CD4-positive, alpha-beta T cell (primary cell): Measurements from ENCODE around the gene AJUBA. TPM values are rescaled to one million over a fixed set of nuclear protein-coding genes. Genes with fewer than 3 reads are reported as not detected.

Experiments used
- ATAC-seq: fragments of 200-7000 bp; cut with Tn5 transposase; one replicate; pipeline ENCODE4 v1.10.0; 2022; ENCODE audit warnings: mild to moderate bottlenecking; ENCODE audit not compliant: poor library complexity
- CTCF ChIA-PET: fragments of 350-600 bp; sonication (Branson Sonifier 250); formaldehyde crosslinking; loops from one replicate; lab custom pipeline; 2021; ENCODE audit warnings: antibody characterized with exemption, inconsistent platforms; lab: Charles Lee
- POLR2A ChIA-PET: fragments of 350-600 bp; sonication (Branson Sonifier 250); formaldehyde crosslinking; loops from one replicate; lab custom pipeline; 2021; ENCODE audit warnings: antibody characterized with exemption, inconsistent platforms; lab: Charles Lee
- DNase-seq, 14 experiments: peaks; one replicate each; pipeline ENCODE4 v3.0.0-alpha.2; 2013 to 2020; ENCODE audit warnings: mixed read lengths in 2 of 14
- H3K27ac ChIP-seq, 2 donors: one replicate each; pipeline versions ENCODE4 v1.5.1 to v1.7.0; 2013; ENCODE audit warnings: low read length in 2 of 2, low read depth in 1 of 2, mild to moderate bottlenecking in 1 of 2
- H3K27me3 ChIP-seq, 2 experiments: 1 replicate in 1 of 2; 2 replicates in 1 of 2; pipeline versions ENCODE4 v1.6.1 to v1.7.0; 2013; ENCODE audit warnings: low read length in 2 of 2, control low read depth in 1 of 2, mild to moderate bottlenecking in 1 of 2, moderate library complexity in 1 of 2; ENCODE audit not compliant: insufficient read depth in 2 of 2, control insufficient read depth in 1 of 2
- H3K36me3 ChIP-seq: one replicate; pipeline ENCODE4 v1.6.1; 2013; ENCODE audit warnings: low read length, control low read depth; ENCODE audit not compliant: insufficient read depth
- H3K4me1 ChIP-seq: one replicate; pipeline ENCODE4 v1.6.1; 2013; ENCODE audit warnings: low read length, control low read depth; ENCODE audit not compliant: insufficient read depth
- H3K4me3 ChIP-seq: one replicate; pipeline ENCODE4 v1.5.1; 2013; ENCODE audit warnings: mild to moderate bottlenecking, low read length, moderate library complexity
- H3K9me3 ChIP-seq, 2 experiments: 1 replicate in 1 of 2; 2 replicates in 1 of 2; pipeline versions ENCODE4 v1.6.1 to v1.7.0; 2013; ENCODE audit warnings: low read length in 2 of 2, mild to moderate bottlenecking in 2 of 2, control low read depth in 1 of 2, moderate library complexity in 1 of 2; ENCODE audit not compliant: control insufficient read depth in 1 of 2, insufficient read depth in 1 of 2
- H3K27ac Mint-ChIP-seq: one replicate; pipeline ENCODE4 v1.8.0; 2020; ENCODE audit warnings: mixed read lengths
- H3K27me3 Mint-ChIP-seq: one replicate; pipeline ENCODE4 v1.8.0; 2021; ENCODE audit warnings: mixed read lengths
- H3K36me3 Mint-ChIP-seq: one replicate; pipeline ENCODE4 v1.8.0; 2021; ENCODE audit warnings: low read depth, mixed read lengths
- H3K4me1 Mint-ChIP-seq: one replicate; pipeline ENCODE4 v1.8.0; 2021; ENCODE audit warnings: low read depth, mixed read lengths
- H3K4me3 Mint-ChIP-seq: one replicate; pipeline ENCODE4 v1.8.0; 2020; ENCODE audit warnings: mild to moderate bottlenecking, mixed read lengths
- H3K9me3 Mint-ChIP-seq: one replicate; pipeline ENCODE4 v1.8.0; 2020; ENCODE audit warnings: mixed read lengths
- CTCF ChIP-seq: fragments of 200-600 bp; IDR thresholded peaks from one replicate; pipeline ENCODE4 v1.8.0; 2022; ENCODE audit warnings: antibody characterized with exemption, mild to moderate bottlenecking
- intact Hi-C, 2 experiments: fragments of 100-400 bp; cut with DNase I in 1 of 2; cut with micrococcal nuclease in 1 of 2; formaldehyde crosslinking; loops; one replicate each; pipeline versions ENCODE4 v1.15.1 to v1.9.0; 2023 to 2025; cut with DNase I, micrococcal nuclease
- total RNA-seq, 174 experiments: library from RNA in 2 of 174; stranded (reverse) in 2 of 174; gene quantifications; one replicate each; pipeline ENCODE4 v1.2.3 and lab custom pipeline; 2021 to 2026

The AJUBA gene
- total RNA-seq, 2 experiments from 2014 or later: 0.67 to 1.1 TPM

GRCh38 chr14:22945642-22946041 lies 36.7 kb downstream of the AJUBA start:
- CTCF ChIA-PET: interaction anchor here (1.0 kb wide), 1 partner anchor 41 kb away, joined by 5 read pairs; no protein-coding TSS in a partner anchor
- no peaks in the 10 kb centered on the region for H3K27me3 ChIP-seq
- POLR2A ChIA-PET: interaction anchor here (2.5 to 3.0 kb wide), 2 partner anchors 10 to 16 kb away, joined by 10 to 11 read pairs; partner anchors contain the start of genes HAUS4 and PRMT5
- H3K36me3 ChIP-seq: peaks cover 21% of the 10 kb centered on the region
- ATAC-seq (no peak), DNase-seq (no peak)
- Mint-ChIP-seq H3K9me3 (no peaks in the 10 kb centered on the region), H3K27ac (no peak overlapping the region), H3K4me1 (no peaks in the 10 kb centered on the region), H3K36me3 (peaks cover 46% of the 10 kb centered on the region), H3K27me3 (no peaks in the 10 kb centered on the region), H3K4me3 (no peak overlapping the region)
- no peak overlapping the region for H3K4me3 ChIP-seq
- intact Hi-C loops: no loop called here
- no peak for TF ChIP-seq CTCF
- no peak overlapping the region for H3K27ac ChIP-seq
- H3K4me1 ChIP-seq: no peaks in the 10 kb centered on the region
- no peaks in the 10 kb centered on the region for H3K9me3 ChIP-seq

GRCh38 chr14:22939684-22940083 lies 42.7 kb downstream of the AJUBA start:
- H3K27ac Mint-ChIP-seq: no peak overlapping the region
- ChIA-PET CTCF (interaction anchor here (0.6 kb wide), 2 partner anchors 118 to 129 kb away, joined by 3 to 4 read pairs; partner anchors contain the start of gene CDH24), POLR2A (interaction anchor here (1.0 kb wide), 1 partner anchor 32 kb away, joined by 5 read pairs; no protein-coding TSS in a partner anchor)
- H3K27me3 Mint-ChIP-seq: no peaks in the 10 kb centered on the region
- H3K4me3 ChIP-seq: no peak overlapping the region
- no peaks in the 10 kb centered on the region for H3K9me3 ChIP-seq
- no peak overlapping the region for H3K27ac ChIP-seq
- no peaks in the 10 kb centered on the region for H3K4me1 Mint-ChIP-seq
- no peak overlapping the region for H3K4me3 Mint-ChIP-seq
- no peak for TF ChIP-seq CTCF
- ATAC-seq (no peak), DNase-seq (no peak)
- intact Hi-C loops: loop anchor here in 1 of 2 experiments (10.0 kb wide), 1 partner anchor 525 kb away; the partner anchor contains the start of gene NGDN
- peaks cover 18% of the 10 kb centered on the region for H3K36me3 Mint-ChIP-seq
- no peaks in the 10 kb centered on the region for H3K36me3 ChIP-seq
- no peaks in the 10 kb centered on the region for H3K27me3 ChIP-seq
- H3K4me1 ChIP-seq: no peaks in the 10 kb centered on the region
- H3K9me3 Mint-ChIP-seq: no peaks in the 10 kb centered on the region

- no peak overlapping the region for H3K27ac Mint-ChIP-seq
- H3K4me1 Mint-ChIP-seq: peaks cover 5% of the 10 kb centered on the region
- TF ChIP-seq CTCF: no peak
- H3K27me3 Mint-ChIP-seq: no peaks in the 10 kb centered on the region
- POLR2A ChIA-PET: no interaction called here
- H3K4me3 Mint-ChIP-seq: no peak overlapping the region
- Histone ChIP-seq H3K36me3 (no peaks in the 10 kb centered on the region), H3K27me3 (no peaks in the 10 kb centered on the region), H3K27ac (no peak overlapping the region), H3K9me3 (no peaks in the 10 kb centered on the region), H3K4me1 (peaks cover 7% of the 10 kb centered on the region), H3K4me3 (no peak overlapping the region)
- no peaks in the 10 kb centered on the region for H3K9me3 Mint-ChIP-seq
- H3K36me3 Mint-ChIP-seq: no peaks in the 10 kb centered on the region
- ATAC-seq: no peak
- no peak for DNase-seq
- CTCF ChIA-PET: interaction anchor here (1.3 kb wide), 1 partner anchor 134 kb away, joined by 3 read pairs; no protein-coding TSS in a partner anchor
- intact Hi-C loops: loop anchor here in 1 of 2 experiments (10.0 kb wide), 1 partner anchor 530 kb away; the partner anchor contains the start of gene NGDN
Observed at GRCh38 chr14:22935156-22935555, 47.2 kb downstream of the AJUBA start.
